ENCODE results near the gene TXNDC5. TPM values are rescaled to one million over a fixed set of nuclear protein-coding genes. Genes with fewer than 3 reads are reported as not detected.
"Not testable (repeated sequence)": the region's sequence is repeated elsewhere in the genome, so short reads cannot be mapped to it uniquely, and the experiment has no call there.

The TXNDC5 gene
- total RNA-seq, 1 donor from 2014 or later: 88.1 TPM

- H3K4me1 ChIP-seq: no peaks in the 10 kb centered on the region
- peaks cover 0 to 78% of the 10 kb centered on the region in 2 donors for H3K36me3 ChIP-seq
- intact Hi-C loops (cut with DNase I): no loop called here
- no peak for DNase-seq (ENCODE audit: extremely low spot score in 2 of 2)
- no peak overlapping the region for H3K27ac ChIP-seq
- H3K4me3 ChIP-seq: no peak overlapping the region
- TF ChIP-seq POLR2AphosphoS5 (IDR thresholded peaks at IDR 0.05; ENCODE audit: insufficient read depth in 1 of 2, low read depth in 1 of 2): no peak
- no peak for TF ChIP-seq POLR2A (IDR thresholded peaks at IDR 0.05)
- no peak for TF ChIP-seq CTCF (IDR thresholded peaks at IDR 0.05)
- H3K27me3 ChIP-seq: no peaks in the 10 kb centered on the region
- H3K9me3 ChIP-seq: no peaks in the 10 kb centered on the region
Measured at GRCh38 chr6:7894262-7895124, 16.1 kb downstream of the TXNDC5 start.

GRCh38 chr6:7893342-7893741, 17.2 kb downstream of the TXNDC5 start:
- DNase-seq (ENCODE audit: extremely low spot score in 2 of 2): no peak
- TF ChIP-seq POLR2A (IDR thresholded peaks at IDR 0.05): no peak
- TF ChIP-seq POLR2AphosphoS5 (IDR thresholded peaks at IDR 0.05; ENCODE audit: insufficient read depth in 1 of 2, low read depth in 1 of 2): no peak
- TF ChIP-seq CTCF (IDR thresholded peaks at IDR 0.05): no peak
- Histone ChIP-seq H3K27me3 (no peaks in the 10 kb centered on the region), H3K36me3 (peaks cover 0 to 78% of the 10 kb centered on the region in 2 donors), H3K9me3 (no peaks in the 10 kb centered on the region), H3K4me1 (no peaks in the 10 kb centered on the region), H3K27ac (no peak overlapping the region), H3K4me3 (no peak overlapping the region)
- intact Hi-C loops (cut with DNase I): no loop called here

- H3K27me3 ChIP-seq; intact Hi-C loops (cut with DNase I); DNase-seq (ENCODE audit: extremely low spot score in 2 of 2); H3K9me3 ChIP-seq; H3K4me1 ChIP-seq; H3K27ac ChIP-seq; H3K4me3 ChIP-seq: not testable (repeated sequence)
- peaks cover 0 to 79% of the 10 kb centered on the region in 2 donors for H3K36me3 ChIP-seq
Measured at GRCh38 chr6:7892367-7892766, 18.2 kb downstream of the TXNDC5 start.

- DNase-seq (ENCODE audit: extremely low spot score in 2 of 2): no peak
- no peaks in the 10 kb centered on the region for H3K4me1 ChIP-seq
- H3K27me3 ChIP-seq: no peaks in the 10 kb centered on the region
- no peak overlapping the region for H3K4me3 ChIP-seq
- intact Hi-C loops (cut with DNase I): no loop called here
- no peak overlapping the region for H3K27ac ChIP-seq
- H3K36me3 ChIP-seq: peaks cover 0 to 82% of the 10 kb centered on the region in 2 donors
- no peaks in the 10 kb centered on the region for H3K9me3 ChIP-seq
- TF ChIP-seq CTCF (IDR thresholded peaks at IDR 0.05) (no peak), POLR2AphosphoS5 (IDR thresholded peaks at IDR 0.05; ENCODE audit: insufficient read depth in 1 of 2, low read depth in 1 of 2) (no peak), POLR2A (IDR thresholded peaks at IDR 0.05) (no peak)
Measured at GRCh38 chr6:7891078-7891872, 19.3 kb downstream of the TXNDC5 start.

- Histone ChIP-seq H3K27me3 (no peaks in the 10 kb centered on the region), H3K36me3 (peaks cover 0 to 88% of the 10 kb centered on the region in 2 donors), H3K27ac (no peak overlapping the region), H3K4me1 (no peaks in the 10 kb centered on the region), H3K4me3 (no peak overlapping the region), H3K9me3 (no peaks in the 10 kb centered on the region)
- intact Hi-C loops (cut with DNase I): no loop called here
- TF ChIP-seq POLR2A (IDR thresholded peaks at IDR 0.05) (no peak), CTCF (IDR thresholded peaks at IDR 0.05) (no peak), POLR2AphosphoS5 (IDR thresholded peaks at IDR 0.05; ENCODE audit: insufficient read depth in 1 of 2, low read depth in 1 of 2) (no peak)
- DNase-seq (ENCODE audit: extremely low spot score in 2 of 2): no peak
Measured at GRCh38 chr6:7888587-7889357, 21.8 kb downstream of the TXNDC5 start.
